Measurements from ENCODE around the gene ZSCAN1.
"Not testable (repeated sequence)": the region's sequence is repeated elsewhere in the genome, so short reads cannot be mapped to it uniquely, and the experiment has no call there.

ZSCAN1 gene, protein sequence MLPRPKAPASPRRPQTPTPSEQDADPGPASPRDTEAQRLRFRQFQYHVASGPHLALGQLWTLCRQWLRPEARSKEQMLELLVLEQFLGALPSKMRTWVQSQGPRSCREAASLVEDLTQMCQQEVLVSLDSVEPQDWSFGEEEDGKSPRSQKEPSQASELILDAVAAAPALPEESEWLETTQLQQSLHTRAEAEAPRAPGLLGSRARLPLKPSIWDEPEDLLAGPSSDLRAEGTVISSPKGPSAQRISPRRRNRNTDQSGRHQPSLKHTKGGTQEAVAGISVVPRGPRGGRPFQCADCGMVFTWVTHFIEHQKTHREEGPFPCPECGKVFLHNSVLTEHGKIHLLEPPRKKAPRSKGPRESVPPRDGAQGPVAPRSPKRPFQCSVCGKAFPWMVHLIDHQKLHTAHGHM

DNA sequence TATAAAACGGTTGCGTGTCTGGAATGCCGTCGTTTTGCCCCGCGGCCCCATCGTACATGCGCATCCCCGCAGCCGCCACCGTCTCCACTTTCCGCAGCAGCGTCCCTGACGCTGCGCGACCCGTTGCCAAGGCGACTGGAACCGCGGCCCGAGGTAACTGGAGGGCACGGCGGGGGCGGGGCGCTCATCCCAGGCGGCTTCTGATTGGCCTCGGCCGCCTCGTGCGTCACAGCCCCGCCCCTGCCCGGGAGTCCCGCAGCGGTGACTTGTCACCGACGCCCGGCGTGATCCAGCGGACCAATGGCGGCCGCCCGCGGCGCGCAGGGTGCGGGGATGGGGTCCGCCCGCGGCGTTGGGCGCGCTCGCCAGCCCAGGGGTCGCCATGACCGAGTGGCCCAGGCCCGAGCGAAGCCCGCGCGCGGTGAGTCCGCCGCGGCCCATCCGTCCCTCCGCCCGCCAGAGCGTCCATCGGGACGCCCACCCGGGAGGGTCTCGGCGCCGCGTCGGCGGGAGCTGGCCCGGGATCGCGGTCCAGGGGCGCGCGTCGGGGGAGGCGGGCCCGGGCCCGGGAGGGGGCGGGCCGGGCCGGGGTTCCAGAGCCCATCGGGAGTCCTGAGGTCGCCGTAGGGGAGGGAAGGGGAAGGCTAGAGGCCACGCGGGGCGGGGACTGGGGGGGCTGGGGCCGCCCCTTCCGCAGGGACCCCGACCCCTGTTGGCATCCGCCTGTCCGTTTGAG lies at the start of gene ZSCAN1:
ZSCAN1 (plus strand) TSS at position 285 of the 736 bp plus-strand sequence. CDS start 3,812 bp downstream, outside the sequence.
- peak; percentile 25 for DNase-seq
- ATAC-seq = no peak

DNA sequence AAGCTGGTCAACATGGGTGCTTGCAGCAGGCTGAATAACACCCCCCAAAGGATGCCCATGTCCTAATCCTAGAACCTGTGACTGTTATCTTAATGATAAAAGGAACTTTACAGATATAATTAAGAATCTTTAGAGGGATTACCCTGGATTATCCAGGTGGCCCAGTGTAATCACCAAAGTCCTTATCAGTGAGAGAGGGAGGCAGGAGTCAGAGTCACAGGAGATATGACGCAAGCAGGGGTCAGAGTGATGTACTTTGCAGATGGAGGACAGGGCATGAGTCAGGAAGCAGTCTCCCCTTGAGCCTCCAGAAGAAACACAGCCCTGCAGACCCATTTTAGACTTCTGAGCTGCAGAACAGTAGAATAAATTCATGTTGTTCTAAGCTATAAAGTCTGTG lies 41.0 kb upstream of the ZSCAN1 start:
- no peak for ATAC-seq

DNA sequence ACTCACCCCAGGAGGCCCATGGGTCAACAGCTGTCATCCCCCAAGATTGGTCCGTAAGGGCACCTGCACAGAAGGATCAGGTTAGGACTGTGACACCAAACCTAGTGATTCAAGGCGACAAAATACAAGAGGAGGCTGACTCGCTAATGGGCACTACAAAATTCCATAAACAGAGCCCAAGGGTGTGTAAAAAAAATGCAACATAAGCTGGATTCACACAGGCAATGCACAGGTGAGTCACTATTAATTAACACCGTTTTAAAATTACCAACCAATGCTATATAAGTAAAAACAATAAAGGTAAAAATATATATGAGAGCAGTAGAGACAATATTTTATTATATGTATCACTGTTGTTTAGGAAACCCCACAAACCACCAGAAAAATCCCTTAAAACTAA lies 33.1 kb upstream of the ZSCAN1 start:
- ATAC-seq = no peak
- no peak for DNase-seq

More for the DNA sequence above, 41.0 kb upstream of the ZSCAN1 start:
- no peak for DNase-seq

DNA sequence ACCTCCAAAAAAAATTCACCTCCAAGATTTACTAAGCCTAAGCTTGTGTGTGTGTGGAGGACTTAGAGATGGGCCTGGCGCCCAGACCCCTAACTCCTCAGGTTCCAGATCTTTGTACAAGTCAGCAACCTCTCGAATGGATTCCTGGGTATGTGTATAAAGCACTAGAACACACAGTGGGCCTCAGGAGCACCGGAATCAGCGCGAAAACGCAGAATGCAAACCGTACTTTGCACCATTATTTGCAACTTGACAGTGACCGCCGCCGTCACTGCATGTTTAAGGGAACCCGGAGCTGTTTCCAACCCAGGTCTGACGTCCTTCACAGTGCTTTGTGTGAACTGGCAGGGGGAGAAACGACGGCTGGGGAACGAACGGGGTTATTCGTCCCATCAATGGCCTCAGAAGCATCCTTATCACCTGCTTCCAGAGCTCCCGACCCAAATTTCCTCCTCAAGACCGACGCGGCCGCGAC lies 31.9 kb upstream of the ZSCAN1 start:
- peak; percentile 19 for DNase-seq
- no peak for ATAC-seq

DNA sequence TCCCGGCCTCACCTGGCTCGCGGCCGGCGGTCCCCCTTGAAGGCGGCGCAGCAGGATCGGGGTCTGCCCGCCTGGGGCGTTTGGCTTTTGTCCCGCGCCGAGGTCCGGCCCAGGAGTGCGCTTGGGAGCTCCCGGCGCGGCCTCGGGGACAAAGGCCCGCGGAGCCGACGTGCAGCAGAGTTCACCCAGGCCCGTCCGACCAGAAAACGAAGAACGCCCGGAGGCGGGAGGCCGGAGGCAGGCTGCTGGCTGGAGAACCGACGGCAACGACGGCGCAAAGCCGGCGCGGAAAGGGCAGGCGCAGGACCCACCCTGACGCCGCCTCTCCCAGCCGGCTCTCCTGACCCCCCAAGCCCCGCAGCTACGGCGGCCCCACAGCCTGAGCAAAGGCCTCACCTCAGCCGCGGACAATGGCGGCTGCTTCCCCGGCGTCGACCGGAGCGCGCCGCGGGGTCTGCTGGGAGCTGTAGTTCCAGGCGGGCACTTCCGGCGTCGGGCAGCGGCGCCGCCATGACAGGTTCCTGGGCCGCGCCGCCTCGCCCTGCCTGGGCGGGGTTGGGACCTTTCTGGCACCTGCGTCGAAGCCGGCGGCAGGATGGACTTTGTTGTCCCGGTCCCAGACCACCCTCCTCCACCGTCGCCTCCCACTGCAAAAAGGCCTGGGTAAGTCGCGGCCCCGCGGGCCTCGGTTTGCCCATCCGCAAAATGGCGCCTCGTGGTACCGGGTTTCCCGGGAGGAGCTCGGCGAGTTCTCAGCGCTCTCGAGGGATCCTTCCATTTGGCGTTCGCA lies 31.2 kb upstream of the ZSCAN1 start, which contains the start of gene ZNF606:
ZNF606 (minus strand) TSS at position 437 of the 790 bp plus-strand sequence. CDS start 1,501 bp downstream, outside the sequence.
- ATAC-seq (peak; percentile 98), DNase-seq (peak; percentile 86)

DNA sequence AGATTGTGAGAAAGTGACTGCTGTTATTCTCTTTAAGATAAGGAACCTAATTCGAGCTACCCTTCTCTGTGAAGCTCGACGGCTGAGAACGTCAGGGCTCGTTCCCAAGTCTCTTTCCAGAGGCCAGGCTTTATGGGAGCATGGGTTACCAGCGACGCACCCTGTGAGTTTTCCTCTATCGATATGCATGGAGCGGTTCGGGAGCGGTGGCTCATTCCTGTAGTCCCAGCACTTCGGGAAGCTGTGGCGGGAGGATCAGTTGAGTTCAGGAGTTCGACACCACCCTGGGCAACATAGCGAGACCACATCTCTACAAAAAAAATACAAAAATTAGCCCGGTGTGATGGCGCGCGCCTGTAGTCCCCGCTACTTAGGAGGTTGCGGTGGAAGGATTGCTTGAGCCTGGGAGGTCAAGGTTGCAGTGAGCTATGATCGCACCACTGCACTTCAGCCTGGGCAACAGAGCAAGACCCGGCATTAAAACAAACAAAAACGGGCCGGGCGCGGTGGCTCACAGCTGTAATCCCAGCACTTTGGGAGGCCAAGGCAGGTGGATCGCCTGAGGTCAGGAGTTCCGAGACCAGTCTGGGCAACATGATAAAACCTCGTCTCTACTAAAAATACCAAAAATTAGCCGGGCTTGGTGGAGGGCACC lies 30.5 kb upstream of the ZSCAN1 start:
- no peak for DNase-seq
- no peak for ATAC-seq

DNA sequence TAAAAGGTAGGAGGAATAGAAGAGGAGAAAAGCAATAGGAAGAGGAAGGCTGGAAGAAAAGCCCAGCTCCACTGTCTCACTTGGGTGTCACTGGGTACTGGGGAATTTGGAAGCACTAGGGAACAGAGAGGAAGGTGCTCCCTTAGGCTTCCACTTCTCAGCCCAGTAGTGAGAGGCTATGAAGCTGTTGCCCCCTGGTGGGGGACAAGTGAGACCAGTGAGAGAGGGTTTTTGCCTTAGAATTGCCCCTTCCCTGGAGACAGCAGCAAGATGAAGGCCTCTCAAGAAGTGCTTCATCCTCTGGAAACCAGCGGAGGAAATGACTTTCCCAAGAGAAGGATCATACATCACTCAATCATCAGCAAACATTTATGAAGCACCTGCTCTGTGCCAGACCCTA lies 26.5 kb upstream of the ZSCAN1 start:
- DNase-seq (no peak), ATAC-seq (no peak)

DNA sequence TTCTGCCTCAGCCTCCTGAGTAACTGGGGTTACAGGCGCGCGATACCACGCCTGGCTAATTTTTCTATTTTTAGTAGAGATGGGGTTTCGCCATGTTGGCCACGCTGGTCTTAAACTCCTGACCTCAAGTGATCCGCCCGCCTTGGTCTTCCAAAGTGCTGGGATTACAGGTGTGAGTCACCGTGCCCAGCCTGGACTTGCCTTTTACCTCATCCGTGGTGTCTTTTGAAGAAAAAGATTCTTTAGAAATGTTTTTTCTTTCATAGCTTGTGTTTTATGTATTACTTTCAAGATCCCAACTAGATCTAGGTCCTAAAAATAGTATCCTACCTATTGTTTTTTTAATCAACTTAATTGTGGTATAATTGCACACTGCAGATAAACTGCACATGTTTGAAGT lies 24.9 kb upstream of the ZSCAN1 start:
- ATAC-seq = not testable (repeated sequence)

DNA sequence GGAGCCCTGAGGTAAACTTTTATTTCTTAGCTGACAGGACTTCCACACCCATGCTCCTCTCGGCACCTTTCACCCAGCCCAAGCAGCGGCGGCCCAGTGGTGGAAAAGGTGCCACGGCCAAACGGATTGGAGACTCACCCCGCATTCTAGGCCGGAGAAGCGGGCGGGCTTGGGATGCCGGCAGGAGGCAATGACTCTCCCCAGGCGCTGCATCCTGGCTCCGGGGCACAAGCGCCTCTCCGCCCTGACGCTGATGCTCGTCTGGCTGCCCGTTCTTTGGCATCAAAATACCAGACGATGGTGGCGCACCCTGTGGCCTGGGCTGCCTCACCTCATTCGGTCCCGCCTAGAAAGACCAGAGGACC lies 24.5 kb upstream of the ZSCAN1 start:
- DNase-seq (no peak), ATAC-seq (no peak)

More for the DNA sequence above, 24.9 kb upstream of the ZSCAN1 start:
- not testable (repeated sequence) for DNase-seq

DNA sequence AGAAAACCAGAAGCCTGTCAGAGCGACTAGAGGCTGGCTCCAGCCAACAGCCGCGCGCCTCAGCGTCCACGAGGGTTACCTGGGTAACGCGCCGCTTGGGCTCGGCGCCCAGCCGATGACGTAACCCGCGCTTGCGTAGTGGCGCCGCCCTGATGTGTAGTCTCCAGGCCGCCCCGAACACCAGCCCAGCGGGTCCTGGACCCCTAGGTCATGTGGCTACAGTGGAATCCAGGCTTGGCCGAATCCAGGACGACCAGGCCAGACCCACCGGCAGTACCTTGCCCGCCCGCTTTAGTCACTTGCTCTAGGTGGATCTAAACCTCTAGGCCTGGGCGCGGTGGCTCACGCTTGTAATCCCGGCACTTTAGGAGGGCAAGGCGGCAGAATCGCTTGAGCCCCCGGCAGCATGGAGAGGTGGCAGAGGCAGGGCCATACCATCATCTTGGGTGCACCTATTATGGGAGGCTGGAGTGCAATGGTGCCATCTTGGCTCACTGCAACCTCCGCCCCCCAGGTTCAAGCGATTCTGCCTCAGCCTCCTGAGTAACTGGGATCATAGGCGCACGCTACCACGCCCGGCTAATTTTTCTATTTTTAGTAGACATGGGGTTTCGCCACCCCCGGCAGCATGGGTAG lies 24.0 kb upstream of the ZSCAN1 start:
- ATAC-seq (peak; percentile 76), DNase-seq (peak; percentile 63)

DNA sequence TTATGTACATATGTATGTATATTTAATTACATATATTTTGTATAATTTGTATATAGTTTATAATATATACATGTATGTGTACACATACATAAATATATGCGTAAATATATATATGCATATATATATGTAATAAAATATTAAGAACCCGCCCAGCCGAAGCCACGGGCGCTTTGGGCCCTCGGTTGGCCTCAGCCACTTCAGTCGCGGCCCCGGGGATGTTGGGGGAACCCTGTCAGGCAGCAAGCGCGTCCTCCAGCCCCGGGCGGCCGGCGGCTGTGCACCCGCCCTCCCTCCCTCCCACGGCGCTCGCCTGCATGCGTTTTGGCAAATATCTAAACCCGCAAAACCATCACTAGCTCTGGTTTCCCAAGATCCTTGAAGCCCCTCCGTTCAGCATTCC lies 23.3 kb upstream of the ZSCAN1 start:
- DNase-seq (no peak), ATAC-seq (no peak)

DNA sequence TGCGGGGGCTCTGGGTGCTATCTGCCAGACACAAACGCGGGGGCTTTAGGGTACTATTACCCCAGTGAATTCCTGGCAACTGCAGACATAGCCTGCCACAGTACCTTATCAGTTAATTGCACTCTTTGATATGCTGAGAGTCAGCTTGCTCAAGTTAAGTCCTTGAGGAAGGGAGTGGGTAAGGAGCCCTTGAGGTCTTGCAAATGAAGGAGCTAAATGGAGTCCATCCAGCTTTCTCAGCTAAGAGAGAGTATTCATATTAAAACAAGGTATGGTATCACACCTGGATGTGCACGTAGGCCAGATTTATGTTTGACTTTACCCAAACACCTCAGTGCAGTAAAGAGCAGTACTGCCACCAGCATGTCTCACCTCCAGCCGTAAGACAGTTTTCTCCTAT lies 19.7 kb upstream of the ZSCAN1 start:
- ATAC-seq = no peak
- no peak for DNase-seq

DNA sequence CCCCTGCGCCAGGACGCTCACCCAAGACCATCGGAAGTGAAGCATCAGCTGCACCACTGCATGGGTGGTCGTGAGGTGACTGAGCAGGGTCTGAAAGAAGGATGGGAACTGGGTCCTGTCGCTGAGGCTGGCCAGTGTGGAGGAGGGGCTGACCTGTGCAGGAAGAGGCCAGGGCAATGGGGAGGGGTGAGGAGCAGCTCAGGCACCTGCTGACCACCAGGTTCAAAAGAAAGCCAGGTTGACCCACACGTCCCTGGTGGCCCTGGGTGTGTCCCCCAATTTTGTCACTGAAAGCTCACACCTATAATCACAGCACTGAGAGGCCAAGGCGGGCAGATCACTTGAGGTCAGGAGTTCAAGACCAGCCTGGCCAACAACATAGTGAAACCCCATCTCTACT lies 13.7 kb upstream of the ZSCAN1 start:
- DNase-seq = no peak
- no peak for ATAC-seq

DNA sequence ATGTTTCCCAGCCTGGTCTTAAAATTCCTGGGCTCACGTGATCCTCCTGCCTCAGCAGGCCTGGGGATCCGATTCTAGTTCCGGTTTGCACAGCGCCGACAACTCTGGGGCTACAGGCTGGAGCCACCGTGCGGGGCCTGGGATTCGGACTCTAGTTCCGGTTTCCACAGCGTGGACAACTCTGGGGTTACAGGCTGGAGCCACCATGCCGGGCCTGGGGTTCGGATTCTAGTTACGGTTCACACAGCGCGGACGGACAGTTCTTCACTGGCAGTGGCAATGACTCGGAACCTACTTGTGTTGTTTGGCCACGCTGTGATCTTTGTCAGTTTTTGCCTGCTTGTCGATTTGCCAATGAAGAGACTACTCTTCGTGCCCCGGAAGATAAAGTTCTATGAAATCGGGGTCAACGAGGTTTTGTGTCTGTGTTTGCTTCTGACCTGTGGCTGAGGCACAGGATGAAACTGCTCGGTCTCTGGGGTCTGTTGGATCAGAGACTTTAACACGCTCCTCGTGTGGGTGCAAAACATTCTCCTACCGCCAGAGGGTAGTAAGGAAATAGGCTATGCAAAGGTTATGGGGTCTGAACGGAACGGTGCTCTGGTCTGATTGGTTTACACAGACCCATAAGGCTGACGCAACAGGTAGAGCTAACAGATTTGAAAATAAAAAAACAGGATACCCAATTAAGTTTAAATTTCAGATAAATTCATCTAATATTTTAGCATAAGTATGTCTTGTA lies 12.1 kb upstream of the ZSCAN1 start:
- DNase-seq (peak; percentile 43), ATAC-seq (peak; percentile 65)

DNA sequence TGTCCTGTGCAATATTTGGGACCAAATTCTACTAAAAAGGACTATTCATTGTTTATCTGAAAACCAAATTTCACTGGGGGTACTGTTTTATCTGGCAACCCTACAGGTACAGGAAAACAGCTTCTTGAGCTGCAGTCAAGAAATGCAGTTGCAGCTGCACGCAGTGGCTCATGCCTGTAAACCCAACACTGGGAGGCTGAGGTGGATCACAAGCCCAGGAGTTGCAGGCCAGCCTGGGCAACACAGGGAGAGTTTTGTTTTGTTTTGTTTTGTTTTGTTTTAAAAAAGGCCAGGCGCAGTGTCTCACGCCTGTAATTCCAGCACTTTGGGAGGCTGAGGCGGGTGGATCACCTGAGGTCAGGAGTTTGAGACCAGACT lies 11.6 kb upstream of the ZSCAN1 start:
- ATAC-seq (no peak), DNase-seq (no peak)

DNA sequence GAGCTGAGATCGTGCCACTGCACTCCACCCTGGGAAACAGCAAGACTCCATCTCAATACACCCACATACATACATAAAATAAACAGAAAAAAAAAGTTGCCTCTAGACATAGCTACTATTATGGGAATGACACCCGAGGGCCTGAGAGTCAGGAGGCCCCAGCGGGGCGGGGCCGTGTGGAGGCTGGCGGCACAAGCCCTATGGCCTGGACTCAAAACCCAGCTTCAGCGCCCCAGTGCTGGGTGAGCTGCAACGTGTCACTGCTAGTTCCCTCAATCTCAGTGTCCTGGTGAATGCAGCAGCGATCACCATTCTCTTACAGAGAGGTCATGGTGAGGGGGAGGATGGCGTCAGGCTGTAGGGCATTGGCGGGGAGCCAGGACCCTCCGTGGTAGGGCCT lies 9.2 kb upstream of the ZSCAN1 start:
- no peak for ATAC-seq

DNA sequence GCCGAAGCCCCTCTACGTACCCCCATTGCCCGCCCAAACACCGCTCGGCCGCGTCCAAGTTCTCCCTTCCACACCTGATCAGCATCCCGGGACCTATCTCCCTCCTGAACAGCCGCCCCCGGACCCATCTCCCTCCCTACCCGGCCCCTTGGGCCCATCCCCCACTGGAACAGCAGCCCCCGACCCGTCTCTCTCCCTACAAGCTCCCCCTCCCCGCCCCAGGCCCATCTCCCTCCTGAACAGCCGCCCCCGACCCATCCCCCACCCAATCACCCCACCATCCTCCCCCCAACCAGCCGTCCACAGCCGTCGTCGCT lies 610 bp downstream of the ZSCAN1 start:
- ATAC-seq = no peak
- DNase-seq = no peak

More for the DNA sequence above, 9.2 kb upstream of the ZSCAN1 start:
- DNase-seq = no peak

DNA sequence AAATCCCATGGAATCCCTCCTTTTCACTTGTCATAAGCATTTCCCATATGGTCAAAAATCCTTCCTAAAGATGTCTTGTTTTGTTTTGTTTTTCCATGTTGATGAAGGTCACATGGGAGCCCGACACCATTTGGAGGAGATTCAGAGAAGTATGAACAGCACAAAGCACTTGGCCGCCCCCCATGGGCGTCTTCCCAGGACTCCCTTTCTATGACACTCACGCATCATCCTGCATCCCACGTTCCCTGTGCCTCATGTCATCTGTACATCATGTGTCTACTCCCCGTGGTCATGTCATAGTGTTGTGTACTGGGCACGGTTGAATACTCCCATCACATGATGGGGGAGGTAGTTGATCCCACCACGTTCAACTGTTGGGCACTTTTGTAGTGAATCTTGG lies 2.0 kb downstream of the ZSCAN1 start:
- DNase-seq = no peak
- no peak for ATAC-seq

DNA sequence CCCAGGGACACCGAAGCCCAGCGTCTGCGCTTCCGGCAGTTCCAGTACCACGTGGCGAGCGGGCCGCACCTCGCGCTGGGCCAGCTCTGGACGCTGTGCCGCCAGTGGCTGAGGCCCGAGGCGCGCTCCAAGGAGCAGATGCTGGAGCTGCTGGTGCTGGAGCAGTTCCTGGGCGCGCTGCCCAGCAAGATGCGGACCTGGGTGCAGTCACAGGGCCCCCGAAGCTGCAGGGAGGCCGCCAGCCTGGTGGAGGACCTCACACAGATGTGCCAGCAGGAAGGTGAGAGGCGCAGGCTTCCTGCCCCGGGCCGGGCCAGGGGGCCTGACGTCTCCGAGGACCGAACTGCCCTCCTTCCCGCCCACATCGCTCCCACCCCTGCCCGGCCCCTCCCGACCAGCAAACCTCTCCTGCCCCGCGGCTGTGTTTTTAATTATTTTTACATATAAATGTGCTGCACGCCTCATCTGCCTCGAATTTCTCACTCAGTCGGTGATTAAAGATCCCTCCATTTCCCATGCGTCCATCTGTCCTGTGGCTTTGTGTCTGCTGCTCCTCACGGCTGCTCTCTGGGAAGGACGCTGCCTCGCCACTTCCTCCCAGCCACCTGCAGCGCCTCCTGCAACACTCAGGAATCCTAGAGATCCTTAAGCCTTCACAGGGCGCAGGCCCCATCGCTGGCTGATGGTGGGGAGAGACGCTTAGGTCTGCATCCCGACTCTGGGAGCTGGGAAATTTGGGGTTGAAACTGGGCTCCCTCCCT lies 4.3 kb downstream of the ZSCAN1 start:
- DNase-seq (no peak), ATAC-seq (no peak)

DNA sequence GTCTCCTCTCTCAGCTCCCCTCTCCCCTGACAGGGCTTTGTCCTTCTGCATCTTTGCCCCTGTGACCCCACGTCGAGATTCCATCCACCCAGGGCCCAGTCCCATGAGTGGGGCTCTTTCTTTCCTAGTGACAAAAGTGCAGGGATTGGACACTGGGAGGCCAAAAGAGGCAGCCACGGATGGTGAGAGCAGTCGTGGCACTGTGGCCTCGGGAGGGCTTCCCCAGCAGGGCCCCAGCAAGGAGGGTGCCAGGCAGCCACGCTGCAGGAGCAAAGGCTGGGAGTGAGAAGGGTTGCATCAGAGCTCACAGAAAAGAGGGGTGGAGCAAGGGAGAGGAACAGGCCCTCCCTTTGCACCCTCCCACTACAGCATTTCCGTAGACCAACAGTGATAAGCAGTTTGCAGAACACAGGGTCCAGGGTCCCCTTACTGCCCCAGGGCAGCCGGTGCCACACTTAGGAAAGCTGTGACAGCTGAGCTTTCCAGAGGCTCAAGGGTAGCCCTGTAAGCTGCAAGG lies 4.9 kb downstream of the ZSCAN1 start:
- DNase-seq (no peak), ATAC-seq (no peak)
